Glutamatergic neuron (in vitro differentiated cells): ENCODE data around the gene RAB2B. TPM values are rescaled to one million over a fixed set of nuclear protein-coding genes. Genes with fewer than 3 reads are reported as not detected.
A peak's percentile ranks its signal among the peaks of the same experiment; 100 is the strongest.

Source experiments
- DNase-seq: peaks from one replicate; pipeline ENCODE4 v3.0.0; 2022
- H3K27ac Mint-ChIP-seq: one replicate; pipeline ENCODE4 v1.8.0; 2020; ENCODE audit warnings: mild to moderate bottlenecking, mixed read lengths, inconsistent platforms; ENCODE audit not compliant: unreplicated experiment
- H3K27me3 Mint-ChIP-seq: one replicate; pipeline ENCODE4 v1.8.0; 2020; ENCODE audit warnings: mild to moderate bottlenecking, moderate library complexity, mixed read lengths, inconsistent platforms; ENCODE audit not compliant: unreplicated experiment
- H3K36me3 Mint-ChIP-seq: one replicate; pipeline ENCODE4 v1.8.0; 2020; ENCODE audit warnings: mild to moderate bottlenecking, mixed read lengths, inconsistent platforms; ENCODE audit not compliant: unreplicated experiment
- H3K4me1 Mint-ChIP-seq: one replicate; pipeline ENCODE4 v1.8.0; 2020; ENCODE audit warnings: mild to moderate bottlenecking, low read depth, mixed read lengths, inconsistent platforms; ENCODE audit not compliant: unreplicated experiment
- H3K4me3 Mint-ChIP-seq: one replicate; pipeline ENCODE4 v1.8.0; 2020; ENCODE audit warnings: mild to moderate bottlenecking, mixed read lengths, inconsistent platforms; ENCODE audit not compliant: unreplicated experiment
- H3K9me3 Mint-ChIP-seq: one replicate; pipeline ENCODE4 v1.8.0; 2020; ENCODE audit warnings: mild to moderate bottlenecking, moderate library complexity, mixed read lengths, inconsistent platforms; ENCODE audit not compliant: unreplicated experiment
- CTCF ChIP-seq: fragments of 200-600 bp; sonication (generic); IDR thresholded peaks from one replicate; pipeline ENCODE4 v1.5.0; 2021; ENCODE audit not compliant: partially characterized antibody, unreplicated experiment
- total RNA-seq: library from RNA; stranded (reverse); fragmentation: NEBNext Ultra II Directional; extraction: Animal tissue kit (Norgen Biotek cat#: 25700); gene quantifications from one replicate; pipeline ENCODE4 v1.2.1, GENCODE V29; 2021; ENCODE audit not compliant: unreplicated experiment

The RAB2B gene
- total RNA-seq, 1 donor from 2014 or later, result 75.2 TPM

DNA sequence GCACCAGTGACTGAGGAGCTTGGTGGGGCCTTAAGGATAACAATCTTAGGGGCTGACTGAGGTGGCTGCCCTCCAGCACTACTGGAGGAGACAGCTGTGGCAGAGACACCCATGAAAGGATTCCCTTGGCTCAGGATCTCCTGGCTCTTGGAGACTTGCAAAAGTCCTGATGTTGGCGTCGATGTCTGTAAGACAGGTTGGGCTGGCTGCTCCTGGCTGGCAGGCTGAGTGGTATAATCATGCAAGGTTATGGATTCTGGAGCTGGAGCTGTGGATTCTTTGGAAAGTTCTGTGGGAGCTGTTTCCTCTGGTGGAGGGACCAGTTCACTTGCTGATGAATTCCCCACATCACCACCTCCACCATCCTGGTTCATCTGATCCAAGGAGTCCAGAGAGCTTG, 45.6 kb downstream of the RAB2B start:
- Mint-ChIP-seq H3K9me3 (peaks cover 2% of the 10 kb centered on the region), H3K4me1 (peaks cover 5% of the 10 kb centered on the region), H3K4me3 (no peak overlapping the region), H3K27me3 (no peaks in the 10 kb centered on the region), H3K27ac (no peak overlapping the region), H3K36me3 (no peaks in the 10 kb centered on the region)
- TF ChIP-seq CTCF, result no peak
- DNase-seq, result no peak

- Mint-ChIP-seq H3K4me3 (no peak overlapping the region), H3K4me1 (no peaks in the 10 kb centered on the region), H3K9me3 (peaks cover 2% of the 10 kb centered on the region), H3K27ac (peak overlapping the region; percentile 28), H3K27me3 (no peaks in the 10 kb centered on the region), H3K36me3 (no peaks in the 10 kb centered on the region)
- DNase-seq, result no peak
- no peak for TF ChIP-seq CTCF
These were observed 47.8 kb downstream of the RAB2B start for GRCh38 chr14:21428930-21429329.

GRCh38 chr14:21426692-21427091, 50.1 kb downstream of the RAB2B start:
- H3K4me1 Mint-ChIP-seq, result no peaks in the 10 kb centered on the region
- no peak overlapping the region for H3K4me3 Mint-ChIP-seq
- H3K27me3 Mint-ChIP-seq, result no peaks in the 10 kb centered on the region
- no peak for TF ChIP-seq CTCF
- H3K27ac Mint-ChIP-seq, result no peak overlapping the region
- no peak for DNase-seq
- peaks cover 2% of the 10 kb centered on the region for H3K9me3 Mint-ChIP-seq
- H3K36me3 Mint-ChIP-seq, result no peaks in the 10 kb centered on the region

DNA sequence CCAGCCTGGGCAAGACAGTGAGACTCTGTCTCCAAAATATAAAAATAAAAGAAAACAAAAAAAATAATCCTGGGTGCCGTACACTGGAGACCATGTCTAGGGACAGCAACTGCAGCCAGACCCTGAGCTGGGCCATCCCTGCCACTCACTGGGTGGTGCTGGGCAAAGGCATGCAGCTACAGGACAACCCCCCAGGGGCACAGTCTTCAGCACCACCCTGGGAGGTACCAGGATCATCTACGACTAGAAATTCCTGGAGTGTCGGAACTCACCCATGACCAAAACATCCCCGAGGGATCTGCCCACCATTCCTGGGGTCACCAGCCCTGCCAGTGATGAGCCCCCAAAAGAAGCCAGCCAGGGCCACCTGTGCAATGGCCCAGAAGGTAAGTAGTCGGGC, 57.2 kb downstream of the RAB2B start:
- H3K36me3 Mint-ChIP-seq, result no peaks in the 10 kb centered on the region
- no peaks in the 10 kb centered on the region for H3K9me3 Mint-ChIP-seq
- DNase-seq, result no peak
- TF ChIP-seq CTCF, result no peak
- no peak overlapping the region for H3K27ac Mint-ChIP-seq
- H3K4me1 Mint-ChIP-seq, result no peaks in the 10 kb centered on the region
- no peak overlapping the region for H3K4me3 Mint-ChIP-seq
- no peaks in the 10 kb centered on the region for H3K27me3 Mint-ChIP-seq

- Mint-ChIP-seq H3K9me3 (peaks cover 3% of the 10 kb centered on the region), H3K27me3 (peaks cover 2% of the 10 kb centered on the region), H3K4me3 (no peak overlapping the region), H3K36me3 (no peaks in the 10 kb centered on the region), H3K27ac (no peak overlapping the region), H3K4me1 (no peaks in the 10 kb centered on the region)
- no peak for TF ChIP-seq CTCF
- DNase-seq, result no peak
These were observed 61.4 kb downstream of the RAB2B start for GRCh38 chr14:21415329-21415728.
